ENCODE measurements around the gene ZFYVE1.

DNA sequence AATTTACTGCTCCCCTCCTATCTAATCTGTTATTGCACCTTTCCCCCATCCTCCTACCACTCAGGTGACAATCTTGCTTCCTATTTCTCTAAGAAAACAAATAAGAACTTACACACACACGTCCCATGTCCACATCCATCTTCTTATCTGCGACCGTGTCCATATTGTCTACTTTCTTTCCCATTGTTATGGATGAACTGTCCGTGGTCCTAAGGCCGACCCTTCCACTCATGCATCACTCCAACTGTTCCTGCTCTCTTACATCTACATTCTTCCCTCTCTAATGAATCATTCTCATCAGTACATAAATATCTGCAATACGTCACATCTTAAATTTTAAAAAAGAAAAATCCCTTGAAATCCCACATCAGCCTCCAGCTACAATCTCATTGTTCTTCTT lies 30.0 kb downstream of the ZFYVE1 start:
- TF ChIP-seq, protein P1, sequence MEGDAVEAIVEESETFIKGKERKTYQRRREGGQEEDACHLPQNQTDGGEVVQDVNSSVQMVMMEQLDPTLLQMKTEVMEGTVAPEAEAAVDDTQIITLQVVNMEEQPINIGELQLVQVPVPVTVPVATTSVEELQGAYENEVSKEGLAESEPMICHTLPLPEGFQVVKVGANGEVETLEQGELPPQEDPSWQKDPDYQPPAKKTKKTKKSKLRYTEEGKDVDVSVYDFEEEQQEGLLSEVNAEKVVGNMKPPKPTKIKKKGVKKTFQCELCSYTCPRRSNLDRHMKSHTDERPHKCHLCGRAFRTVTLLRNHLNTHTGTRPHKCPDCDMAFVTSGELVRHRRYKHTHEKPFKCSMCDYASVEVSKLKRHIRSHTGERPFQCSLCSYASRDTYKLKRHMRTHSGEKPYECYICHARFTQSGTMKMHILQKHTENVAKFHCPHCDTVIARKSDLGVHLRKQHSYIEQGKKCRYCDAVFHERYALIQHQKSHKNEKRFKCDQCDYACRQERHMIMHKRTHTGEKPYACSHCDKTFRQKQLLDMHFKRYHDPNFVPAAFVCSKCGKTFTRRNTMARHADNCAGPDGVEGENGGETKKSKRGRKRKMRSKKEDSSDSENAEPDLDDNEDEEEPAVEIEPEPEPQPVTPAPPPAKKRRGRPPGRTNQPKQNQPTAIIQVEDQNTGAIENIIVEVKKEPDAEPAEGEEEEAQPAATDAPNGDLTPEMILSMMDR (IDR thresholded peaks at IDR 0.05; ENCODE audit: low read depth, low read length): no peak
- no peak for TF ChIP-seq EZH2phosphoT487 (IDR thresholded peaks at IDR 0.05; ENCODE audit: low read depth)
